Hepatocyte (in vitro differentiated cells): Measurements from ENCODE around the gene JARID2. TPM values are rescaled to one million over a fixed set of nuclear protein-coding genes. Genes with fewer than 3 reads are reported as not detected.

Experiments
- DNase-seq: peaks from one replicate; pipeline ENCODE4 v3.0.0-alpha.2; 2016; ENCODE audit warnings: low spot score
- H2AFZ ChIP-seq: fragments of 200-600 bp; sonication (generic); 2 replicates; pipeline ENCODE4 v1.6.0; 2016; ENCODE audit warnings: antibody characterized with exemption, mild to moderate bottlenecking
- H3K27ac ChIP-seq: fragments of 200-600 bp; sonication (generic); 2 replicates; pipeline ENCODE4 v1.5.1; 2016; ENCODE audit warnings: mild to moderate bottlenecking
- H3K27me3 ChIP-seq: fragments of 200-600 bp; sonication (generic); 2 replicates; pipeline ENCODE4 v1.6.1; 2016
- H3K36me3 ChIP-seq: fragments of 200-600 bp; sonication (generic); replicated peaks from 2 replicates; pipeline ENCODE4 v1.5.1; 2016; ENCODE audit warnings: low read depth; ENCODE audit not compliant: insufficient read depth
- H3K4me1 ChIP-seq: fragments of 200-600 bp; sonication (generic); 2 replicates; pipeline ENCODE4 v1.5.1; 2016; ENCODE audit warnings: mild to moderate bottlenecking, moderate library complexity; ENCODE audit not compliant: insufficient read depth
- H3K4me2 ChIP-seq: fragments of 200-600 bp; sonication (generic); 2 replicates; pipeline ENCODE4 v1.6.0; 2016
- H3K4me3 ChIP-seq: fragments of 200-600 bp; sonication (generic); 2 replicates; pipeline ENCODE4 v1.5.1; 2016; ENCODE audit warnings: mild to moderate bottlenecking
- H3K79me2 ChIP-seq: fragments of 200-600 bp; sonication (generic); 2 replicates; pipeline ENCODE4 v1.6.0; 2017; ENCODE audit warnings: mild to moderate bottlenecking
- H3K9me2 ChIP-seq: fragments of 200-600 bp; sonication (generic); replicated peaks from 2 replicates; pipeline ENCODE4 v1.6.0; 2017; ENCODE audit warnings: mild to moderate bottlenecking; ENCODE audit not compliant: insufficient read depth
- H3K9me3 ChIP-seq: fragments of 200-600 bp; sonication (generic); 2 replicates; pipeline ENCODE4 v1.5.1; 2016; ENCODE audit warnings: low read depth, mild to moderate bottlenecking
- H4K20me1 ChIP-seq: fragments of 200-600 bp; sonication (generic); 2 replicates; pipeline ENCODE4 v1.6.0; 2016; ENCODE audit warnings: mild to moderate bottlenecking; ENCODE audit not compliant: insufficient read depth, poor library complexity, severe bottlenecking
- CTCF ChIP-seq: fragments of 200-600 bp; sonication (generic); IDR thresholded peaks from 2 replicates; pipeline ENCODE4 v1.5.1; 2016; ENCODE audit warnings: antibody characterized with exemption, mild to moderate bottlenecking; ENCODE audit not compliant: poor library complexity
- EZH2 ChIP-seq: fragments of 200-600 bp; sonication (generic); IDR thresholded peaks from 2 replicates; pipeline ENCODE4 v1.6.1; 2016; ENCODE audit warnings: antibody characterized with exemption, mild to moderate bottlenecking, borderline replicate concordance
- EZH2phosphoT487 ChIP-seq: fragments of 200-600 bp; sonication (generic); IDR thresholded peaks from one replicate; pipeline ENCODE4 v1.6.1; 2018; ENCODE audit warnings: antibody characterized with exemption, mild to moderate bottlenecking, low read depth, moderate library complexity; ENCODE audit not compliant: unreplicated experiment, severe bottlenecking
- WGBS: methylation state at CpG from one replicate; pipeline ENCODE4 v1.1.6; 2016; ENCODE audit warnings: low lambda C conversion rate; ENCODE audit errors: missing lambda C conversion rate; 5-methylcytosine and 5-hydroxymethylcytosine counted together
- polyA plus RNA-seq: library from polyadenylated mRNA; unstranded; fragments of >200 nt; fragmentation: Nextera tagmentation; extraction: Ambion mirVana; gene quantifications from 2 replicates; pipeline ENCODE4 v1.2.1, GENCODE V29; 2016
- total RNA-seq: library from RNA; depleted of rRNA; stranded (reverse); fragments of >200 nt; gene quantifications from 2 replicates; pipeline ENCODE4 v1.2.3, GENCODE V29; 2014

The JARID2 gene
- total and polyA plus RNA-seq, 2 experiments from 2014 or later: 4.6 to 11.6 TPM

DNA sequence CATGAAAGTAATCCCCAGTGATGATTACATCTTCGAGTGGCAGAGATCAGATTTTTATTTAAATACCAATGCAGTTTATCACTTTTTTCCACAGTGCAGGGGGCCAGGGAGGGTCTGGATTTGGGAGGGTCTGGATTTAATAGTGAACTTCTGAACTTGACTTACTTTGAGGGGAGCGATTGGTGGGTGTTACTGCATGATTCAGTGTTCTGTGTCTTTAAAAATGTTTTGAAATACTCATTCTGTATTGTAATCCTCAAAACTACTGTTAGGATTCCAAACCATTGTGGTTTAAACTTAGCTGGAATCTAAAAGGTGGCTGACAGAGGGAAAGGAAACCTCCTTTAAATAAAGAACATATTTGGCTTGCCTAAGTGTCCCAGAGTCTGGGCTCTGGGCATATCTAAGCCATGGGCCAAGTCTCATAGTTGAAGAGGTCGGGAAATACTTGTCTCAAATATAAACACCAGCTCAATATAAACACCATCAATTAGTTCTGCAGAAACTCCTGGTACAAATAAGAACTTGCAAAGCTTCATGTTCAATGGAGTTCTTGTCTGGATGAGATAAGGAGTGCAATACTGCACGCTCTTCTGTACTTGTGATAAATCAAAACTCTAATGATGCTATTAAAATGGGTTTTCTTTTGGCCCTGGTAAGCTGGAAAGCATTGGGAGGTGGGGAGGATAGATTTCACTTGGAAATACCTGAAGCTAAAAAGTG is 14.4 kb downstream of the JARID2 start:
- peak overlapping the region; percentile 26 for H3K4me2 ChIP-seq
- H3K36me3 ChIP-seq: no peaks in the 10 kb centered on the region
- H3K4me1 ChIP-seq: peaks cover 50% of the 10 kb centered on the region
- no peak overlapping the region for H3K4me3 ChIP-seq
- H2AFZ ChIP-seq: no peak overlapping the region
- H3K27me3 ChIP-seq: no peaks in the 10 kb centered on the region
- 38% methylated on average over 4 of the region's 4 CpGs for WGBS
- no peaks in the 10 kb centered on the region for H3K9me2 ChIP-seq
- no peak for DNase-seq
- peaks cover 18% of the 10 kb centered on the region for H4K20me1 ChIP-seq
- TF ChIP-seq CTCF (no peak), EZH2phosphoT487 (no peak), EZH2 (no peak)
- no peak overlapping the region for H3K27ac ChIP-seq
- peaks cover 86% of the 10 kb centered on the region for H3K79me2 ChIP-seq
- no peaks in the 10 kb centered on the region for H3K9me3 ChIP-seq

DNA sequence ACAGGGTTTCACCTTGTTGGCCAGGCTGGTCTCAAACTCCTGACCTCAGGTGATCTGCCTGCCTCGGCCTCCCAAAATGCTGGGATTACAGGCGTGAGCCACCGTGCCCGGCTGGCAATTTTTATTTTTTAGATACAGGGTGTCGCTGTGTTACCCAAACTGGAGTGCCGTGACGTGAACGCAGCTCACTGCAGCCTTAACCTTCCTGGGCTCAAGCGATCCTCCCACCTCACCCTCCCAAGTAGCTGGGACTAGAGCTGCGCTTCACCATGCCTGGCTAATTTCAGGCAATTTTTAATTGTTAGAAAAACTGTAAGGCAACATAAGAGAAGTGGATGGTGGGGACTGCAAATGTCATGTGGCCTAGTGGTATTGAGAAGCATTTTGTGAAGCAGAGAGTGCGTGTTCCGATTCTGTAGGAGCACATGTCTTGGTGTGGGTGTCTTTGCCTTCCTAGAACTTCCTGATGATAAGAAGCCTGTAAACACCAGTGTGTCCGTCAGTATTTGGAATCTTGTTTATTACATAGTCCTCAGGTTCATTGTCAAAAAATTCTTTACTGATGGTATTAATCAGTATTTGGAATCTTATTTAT is 18.0 kb downstream of the JARID2 start:
- H3K79me2 ChIP-seq: peaks cover 90% of the 10 kb centered on the region
- H3K4me1 ChIP-seq: peaks cover 64% of the 10 kb centered on the region
- H3K36me3 ChIP-seq: no peaks in the 10 kb centered on the region
- H4K20me1 ChIP-seq: peaks cover 38% of the 10 kb centered on the region
- H3K27ac ChIP-seq: no peak overlapping the region
- TF ChIP-seq EZH2 (no peak), EZH2phosphoT487 (no peak), CTCF (no peak)
- H3K4me2 ChIP-seq: no peak overlapping the region
- H3K9me2 ChIP-seq: no peaks in the 10 kb centered on the region
- H3K27me3 ChIP-seq: no peaks in the 10 kb centered on the region
- H3K4me3 ChIP-seq: no peak overlapping the region
- H3K9me3 ChIP-seq: no peaks in the 10 kb centered on the region
- DNase-seq: no peak
- 91% methylated on average over 13 of the region's 13 CpGs for WGBS
- no peak overlapping the region for H2AFZ ChIP-seq

- no peak for TF ChIP-seq EZH2phosphoT487
- no peak for TF ChIP-seq CTCF
- no peak for TF ChIP-seq EZH2
- Histone ChIP-seq H3K4me3 (no peak overlapping the region), H3K9me3 (no peaks in the 10 kb centered on the region), H3K27ac (no peak overlapping the region), H2AFZ (no peak overlapping the region), H3K9me2 (no peaks in the 10 kb centered on the region), H3K79me2 (peaks cover 90% of the 10 kb centered on the region), H3K36me3 (no peaks in the 10 kb centered on the region), H3K4me1 (peaks cover 67% of the 10 kb centered on the region), H3K4me2 (no peak overlapping the region), H3K27me3 (no peaks in the 10 kb centered on the region), H4K20me1 (peaks cover 43% of the 10 kb centered on the region)
- WGBS: 69% methylated on average over 3 of the region's 3 CpGs
- DNase-seq: no peak
Observed at GRCh38 chr6:15264412-15264811, 18.5 kb downstream of the JARID2 start.
